ENCODE results near the gene NCAM2.

- TF ChIP-seq MAX (IDR thresholded peaks at IDR 0.05) (no peak), TAF1 (IDR thresholded peaks at IDR 0.05; ENCODE audit: low read depth) (no peak), CREB1 (IDR thresholded peaks at IDR 0.05; ENCODE audit: low read depth) (no peak), CEBPB (IDR thresholded peaks at IDR 0.05) (no peak), RAD21 (IDR thresholded peaks at IDR 0.05; ENCODE audit: low read depth) (no peak), EP300 (IDR thresholded peaks at IDR 0.05; ENCODE audit: borderline replicate concordance) (no peak), EGR1 (IDR thresholded peaks at IDR 0.05) (no peak), REST (IDR thresholded peaks at IDR 0.05; ENCODE audit: low read depth) (no peak), TEAD4 (IDR thresholded peaks at IDR 0.05) (no peak), USF1 (IDR thresholded peaks at IDR 0.05) (no peak), NFIC (IDR thresholded peaks at IDR 0.05) (no peak), FOXM1 (IDR thresholded peaks at IDR 0.05; ENCODE audit: borderline replicate concordance, low read depth) (no peak)
Observed at GRCh38 chr21:20949884-20950283, 48.3 kb upstream of the NCAM2 start.
